Activated gamma-delta T cell treated with anti-CD3 and anti-CD28 coated beads, Interleukin-2, amount 50 U/mL, for 16 hours (primary cell): Measurements from ENCODE around the gene DMBX1.
A peak's percentile ranks its signal among the peaks of the same experiment; 100 is the strongest.

ENCODE experiments used
- DNase-seq: peaks from one replicate; pipeline ENCODE4 v3.0.0-alpha.2; 2020; ENCODE audit warnings: low read depth

The DMBX1 gene

GRCh38 chr1:46526013-46526690, 36.5 kb downstream of the DMBX1 start:
- no peak for DNase-seq

- DNase-seq, result no peak
Observed at GRCh38 chr1:46526691-46527291, 37.2 kb downstream of the DMBX1 start.

GRCh38 chr1:46527474-46528296, 38.0 kb downstream of the DMBX1 start:
- DNase-seq, result peak; percentile 60

GRCh38 chr1:46528297-46528955, 38.8 kb downstream of the DMBX1 start:
- no peak for DNase-seq

- no peak for DNase-seq
Observed at GRCh38 chr1:46529031-46529630, 39.5 kb downstream of the DMBX1 start.

- no peak for DNase-seq
Observed at GRCh38 chr1:46530311-46530710, 40.7 kb downstream of the DMBX1 start.

- DNase-seq, result no peak
Observed at GRCh38 chr1:46530791-46531409, 41.3 kb downstream of the DMBX1 start.

- no peak for DNase-seq
Observed at GRCh38 chr1:46532095-46532494, 42.5 kb downstream of the DMBX1 start.

- DNase-seq, result peak; percentile 64
Observed at GRCh38 chr1:46532498-46533178, 43.0 kb downstream of the DMBX1 start.

- DNase-seq, result peak; percentile 19
Observed at GRCh38 chr1:46533179-46533864, 43.7 kb downstream of the DMBX1 start.

- no peak for DNase-seq
Observed at GRCh38 chr1:46535063-46535462, 45.4 kb downstream of the DMBX1 start.

- no peak for DNase-seq
Observed at GRCh38 chr1:46536527-46536926, 46.9 kb downstream of the DMBX1 start.

- DNase-seq, result no peak
Observed at GRCh38 chr1:46537651-46538050, 48.0 kb downstream of the DMBX1 start.

GRCh38 chr1:46538147-46538546, 48.5 kb downstream of the DMBX1 start:
- DNase-seq, result no peak
